ENCODE measurements around the gene STYX.

Gene STYX

GRCh38 chr14:52808101-52808500 is 78.1 kb downstream of the STYX start:
- H3K9me3 ChIP-seq (ENCODE audit: insufficient read depth, low read length, severe bottlenecking) = no peaks in the 10 kb centered on the region
- no peak overlapping the region for H3K9ac ChIP-seq (ENCODE audit: low read depth, low read length)
- no peaks in the 10 kb centered on the region for H4K20me1 ChIP-seq (ENCODE audit: insufficient read depth, low read length)
- no peak for TF ChIP-seq EZH2 (IDR thresholded peaks at IDR 0.05; ENCODE audit: borderline replicate concordance, low read depth, low read length, severe bottlenecking)
- H3K4me2 ChIP-seq (ENCODE audit: insufficient read depth, low read length) = no peak overlapping the region
- H3K27ac ChIP-seq (ENCODE audit: low read length) = no peak overlapping the region
- DNase-seq = no peak
- H3K36me3 ChIP-seq (ENCODE audit: insufficient read depth, low read length) = no peaks in the 10 kb centered on the region
- no peak for ATAC-seq (ENCODE audit: insufficient read depth, low read depth)
- H2AFZ ChIP-seq (ENCODE audit: low read depth, low read length) = no peak overlapping the region
- H3K4me1 ChIP-seq (ENCODE audit: insufficient read depth, low read length) = no peaks in the 10 kb centered on the region
- no peaks in the 10 kb centered on the region for H3K27me3 ChIP-seq (ENCODE audit: insufficient read depth, low read length, poor library complexity)
- no peak overlapping the region for H3K4me3 ChIP-seq (ENCODE audit: low read depth in 1 of 2, low read length in 2 of 2)
- H3K79me2 ChIP-seq (ENCODE audit: insufficient read depth, low read length) = no peaks in the 10 kb centered on the region

GRCh38 chr14:52821805-52822250 is 91.9 kb downstream of the STYX start:
- Histone ChIP-seq H3K4me2 (ENCODE audit: insufficient read depth, low read length) (no peak overlapping the region), H4K20me1 (ENCODE audit: insufficient read depth, low read length) (no peaks in the 10 kb centered on the region), H3K4me1 (ENCODE audit: insufficient read depth, low read length) (no peaks in the 10 kb centered on the region), H3K27ac (ENCODE audit: low read length) (no peak overlapping the region), H3K4me3 (ENCODE audit: low read depth in 1 of 2, low read length in 2 of 2) (no peak overlapping the region), H3K79me2 (ENCODE audit: insufficient read depth, low read length) (no peaks in the 10 kb centered on the region), H3K9me3 (ENCODE audit: insufficient read depth, low read length, severe bottlenecking) (no peaks in the 10 kb centered on the region), H3K36me3 (ENCODE audit: insufficient read depth, low read length) (no peaks in the 10 kb centered on the region), H3K9ac (ENCODE audit: low read depth, low read length) (no peak overlapping the region), H3K27me3 (ENCODE audit: insufficient read depth, low read length, poor library complexity) (no peaks in the 10 kb centered on the region), H2AFZ (ENCODE audit: low read depth, low read length) (no peak overlapping the region; the same call in 1 of the 2 replicates)
- ATAC-seq (ENCODE audit: insufficient read depth, low read depth) (no peak), DNase-seq (no peak)
- no peak for TF ChIP-seq EZH2 (IDR thresholded peaks at IDR 0.05; ENCODE audit: borderline replicate concordance, low read depth, low read length, severe bottlenecking)
- no peak for TF ChIP-seq CTCF (IDR thresholded peaks at IDR 0.05; ENCODE audit: borderline replicate concordance, extremely low read depth, low read length, poor library complexity, severe bottlenecking)

GRCh38 chr14:52824462-52824861 is 94.5 kb downstream of the STYX start:
- Histone ChIP-seq H3K27me3 (ENCODE audit: insufficient read depth, low read length, poor library complexity) (no peaks in the 10 kb centered on the region), H3K9ac (ENCODE audit: low read depth, low read length) (no peak overlapping the region), H2AFZ (ENCODE audit: low read depth, low read length) (no peak overlapping the region), H3K9me3 (ENCODE audit: insufficient read depth, low read length, severe bottlenecking) (no peaks in the 10 kb centered on the region), H4K20me1 (ENCODE audit: insufficient read depth, low read length) (no peaks in the 10 kb centered on the region), H3K4me3 (ENCODE audit: low read depth in 1 of 2, low read length in 2 of 2) (no peak overlapping the region), H3K4me1 (ENCODE audit: insufficient read depth, low read length) (no peaks in the 10 kb centered on the region), H3K79me2 (ENCODE audit: insufficient read depth, low read length) (no peaks in the 10 kb centered on the region), H3K27ac (ENCODE audit: low read length) (no peak overlapping the region), H3K4me2 (ENCODE audit: insufficient read depth, low read length) (no peak overlapping the region), H3K36me3 (ENCODE audit: insufficient read depth, low read length) (no peaks in the 10 kb centered on the region)
- TF ChIP-seq EZH2 (IDR thresholded peaks at IDR 0.05; ENCODE audit: borderline replicate concordance, low read depth, low read length, severe bottlenecking) = no peak
- TF ChIP-seq CTCF (IDR thresholded peaks at IDR 0.05; ENCODE audit: borderline replicate concordance, extremely low read depth, low read length, poor library complexity, severe bottlenecking) = no peak
- no peak for DNase-seq
- ATAC-seq (ENCODE audit: insufficient read depth, low read depth) = no peak
